ENCODE data around the gene SCFD2.
A peak's percentile ranks its signal among the peaks of the same experiment; 100 is the strongest.
"Not testable (repeated sequence)": the region's sequence is repeated elsewhere in the genome, so short reads cannot be mapped to it uniquely, and the experiment has no call there.

SCFD2 gene

GRCh38 chr4:53365486-53366300, at the start of gene SCFD2:
Gene SCFD2, minus strand, starts transcription at chr4:53366061.
- DNase-seq (ENCODE audit: low spot score): peak; percentile 98

- not testable (repeated sequence) for DNase-seq (ENCODE audit: low spot score)
These were observed 43.6 kb upstream of the SCFD2 start for GRCh38 chr4:53409479-53409878.

- no peak for DNase-seq (ENCODE audit: low spot score)
These were observed 14.4 kb upstream of the SCFD2 start for GRCh38 chr4:53380221-53380620.

- DNase-seq (ENCODE audit: low spot score): no peak
These were observed 12.3 kb upstream of the SCFD2 start for GRCh38 chr4:53378171-53378482.

GRCh38 chr4:53377319-53378170, 11.7 kb upstream of the SCFD2 start, which contains the start of gene FIP1L1:
Gene FIP1L1, plus strand, starts transcription at chr4:53377641. Its CDS starts 198 bp downstream, at chr4:53377839.
- DNase-seq (ENCODE audit: low spot score): peak; percentile 93

GRCh38 chr4:53376900-53377299, 11.0 kb upstream of the SCFD2 start:
- DNase-seq (ENCODE audit: low spot score): no peak

- DNase-seq (ENCODE audit: low spot score): no peak
These were observed 9.0 kb upstream of the SCFD2 start for GRCh38 chr4:53374777-53375258.

GRCh38 chr4:53371843-53372521, 6.1 kb upstream of the SCFD2 start:
- DNase-seq (ENCODE audit: low spot score): no peak

- no peak for DNase-seq (ENCODE audit: low spot score)
These were observed 5.2 kb upstream of the SCFD2 start for GRCh38 chr4:53371049-53371448.

GRCh38 chr4:53367721-53368120, 1.9 kb upstream of the SCFD2 start:
- no peak for DNase-seq (ENCODE audit: low spot score)

GRCh38 chr4:53366301-53366716, 448 bp upstream of the SCFD2 start:
- DNase-seq (ENCODE audit: low spot score): no peak

GRCh38 chr4:53365121-53365485, 758 bp downstream of the SCFD2 start:
- DNase-seq (ENCODE audit: low spot score): peak; percentile 41

GRCh38 chr4:53364624-53365023, 1.2 kb downstream of the SCFD2 start:
- no peak for DNase-seq (ENCODE audit: low spot score)

GRCh38 chr4:53362093-53362492, 3.8 kb downstream of the SCFD2 start:
- DNase-seq (ENCODE audit: low spot score): no peak

GRCh38 chr4:53361451-53361850, 4.4 kb downstream of the SCFD2 start:
- DNase-seq (ENCODE audit: low spot score): no peak

GRCh38 chr4:53355930-53356521, 9.8 kb downstream of the SCFD2 start:
- no peak for DNase-seq (ENCODE audit: low spot score)

GRCh38 chr4:53354012-53354722, 11.7 kb downstream of the SCFD2 start:
- DNase-seq (ENCODE audit: low spot score): no peak

GRCh38 chr4:53349091-53349491, 16.8 kb downstream of the SCFD2 start:
- no peak for DNase-seq (ENCODE audit: low spot score)

GRCh38 chr4:53348046-53348445, 17.8 kb downstream of the SCFD2 start:
- no peak for DNase-seq (ENCODE audit: low spot score)

GRCh38 chr4:53346920-53347852, 18.7 kb downstream of the SCFD2 start:
- DNase-seq (ENCODE audit: low spot score): peak; percentile 17
